ENCODE measurements around the gene LAMB3.
A peak's percentile ranks its signal among the peaks of the same experiment; 100 is the strongest.
"Not testable (repeated sequence)": the region's sequence is repeated elsewhere in the genome, so short reads cannot be mapped to it uniquely, and the experiment has no call there.

The LAMB3 gene

GRCh38 chr1:209652121-209652735, at the start of gene LAMB3:
TSS of gene LAMB3 (minus strand) at chr1:209652425. CDS start at chr1:209650944, 1,481 bp downstream.
- DNase-seq, result no peak

DNA sequence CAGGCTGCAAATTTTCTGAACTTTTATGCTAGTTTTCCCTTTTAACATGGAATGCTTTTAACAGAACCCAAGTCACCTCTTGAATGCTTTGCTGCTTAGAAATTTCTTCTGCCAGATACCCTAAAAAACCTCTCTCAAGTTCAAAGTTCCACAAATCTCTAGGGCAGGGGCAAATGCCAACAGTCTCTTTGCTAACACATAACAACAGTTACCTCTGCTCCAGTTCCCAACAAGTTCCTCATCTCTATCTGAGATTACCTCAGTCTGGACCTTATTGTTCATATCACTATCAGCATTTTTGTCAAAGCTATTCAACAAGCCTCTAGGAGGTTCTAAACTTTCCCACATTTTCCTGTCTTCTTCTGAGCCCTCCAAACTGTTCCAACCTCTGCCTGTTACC, 48.5 kb upstream of the LAMB3 start:
- DNase-seq, result not testable (repeated sequence)

- no peak for DNase-seq
Measured at GRCh38 chr1:209697126-209697525, 44.9 kb upstream of the LAMB3 start.

GRCh38 chr1:209696673-209697072, 44.4 kb upstream of the LAMB3 start:
- DNase-seq, result no peak

GRCh38 chr1:209692745-209693504, 40.7 kb upstream of the LAMB3 start:
- peak; percentile 70 for DNase-seq

- no peak for DNase-seq
Measured at GRCh38 chr1:209692296-209692695, 40.1 kb upstream of the LAMB3 start.

DNA sequence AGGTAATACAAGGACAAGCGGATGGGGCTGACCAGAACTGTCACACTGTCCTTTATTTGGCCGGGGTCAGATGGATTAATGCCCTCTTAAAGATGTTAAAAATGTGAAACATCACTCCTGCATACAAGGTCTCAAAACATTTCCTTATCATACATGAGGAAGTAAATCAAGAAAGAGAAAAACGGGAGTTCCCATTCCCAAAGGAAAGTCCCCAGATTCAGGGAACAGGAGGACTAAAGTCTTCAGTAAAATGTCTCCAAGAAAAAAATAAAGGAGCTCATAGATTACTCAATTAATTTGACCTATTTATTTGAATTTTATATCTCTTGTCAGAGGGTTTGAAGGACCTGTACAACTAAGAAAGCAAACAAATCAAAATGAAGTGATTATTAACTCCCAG, 39.0 kb upstream of the LAMB3 start:
- no peak for DNase-seq

- DNase-seq, result no peak
Measured at GRCh38 chr1:209689477-209689876, 37.3 kb upstream of the LAMB3 start.

DNA sequence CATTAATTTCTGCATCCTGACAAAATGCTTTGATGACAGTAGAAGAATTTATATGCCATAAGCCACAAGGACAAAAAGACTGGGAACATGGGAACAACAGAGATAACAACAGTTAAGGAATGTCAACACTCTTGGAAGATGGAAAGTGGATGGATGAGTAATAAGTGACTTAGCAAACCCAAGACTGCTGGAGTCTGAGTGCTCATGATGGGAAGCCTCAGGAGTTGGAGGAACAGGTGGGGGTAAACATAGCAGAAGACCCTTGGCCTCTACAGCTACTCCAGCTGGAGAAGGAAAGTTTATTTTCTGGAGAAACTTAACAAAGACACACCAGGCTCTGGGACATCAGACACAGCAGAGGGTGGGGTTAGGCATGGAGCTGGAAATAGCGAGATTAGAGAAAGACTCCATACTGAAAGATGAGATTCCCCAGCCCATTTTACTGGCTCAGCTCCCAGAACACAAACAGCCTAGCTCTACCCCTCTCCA, 36.6 kb upstream of the LAMB3 start:
- no peak for DNase-seq

DNA sequence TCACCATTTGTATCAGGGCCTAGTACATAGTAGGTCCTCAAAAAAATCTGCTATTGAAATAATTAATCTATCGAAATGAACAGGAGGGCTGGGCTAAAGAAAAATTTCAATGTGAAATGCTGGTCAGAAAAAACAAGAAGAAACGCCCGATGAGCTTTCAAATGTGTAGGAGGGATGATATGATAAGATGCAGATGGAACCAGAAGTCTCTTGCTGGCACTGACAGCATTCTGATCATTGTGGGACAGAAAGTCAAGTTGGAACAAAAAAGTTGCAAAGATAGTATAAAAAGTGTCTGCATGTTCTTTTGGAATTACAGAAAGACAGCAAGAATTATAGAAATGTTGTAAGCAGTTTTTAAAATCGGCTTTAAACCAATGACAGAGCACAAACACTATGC, 34.1 kb upstream of the LAMB3 start:
- no peak for DNase-seq

DNA sequence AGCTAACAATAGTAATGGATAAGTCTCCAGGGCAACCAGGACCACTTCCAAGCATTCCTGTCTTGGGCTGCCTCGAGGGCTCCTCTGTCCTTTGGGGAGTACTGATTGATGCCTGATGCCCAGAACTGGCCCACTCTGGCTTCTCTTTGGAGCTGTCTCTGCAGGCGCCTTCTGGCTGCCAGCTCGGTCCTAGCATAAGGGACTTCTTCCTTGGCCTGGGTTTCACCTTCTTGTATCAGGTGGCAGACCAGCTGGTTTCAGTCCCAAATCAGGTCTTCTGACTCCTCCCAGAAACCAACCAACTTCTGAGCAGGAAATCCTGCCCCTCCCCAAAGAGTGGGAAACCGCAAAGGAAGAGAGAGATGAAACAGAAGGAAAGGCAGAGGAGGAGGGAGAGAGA, 33.6 kb upstream of the LAMB3 start:
- DNase-seq, result no peak

GRCh38 chr1:209678981-209679539, 26.8 kb upstream of the LAMB3 start:
- DNase-seq, result no peak

- DNase-seq, result peak; percentile 3
Measured at GRCh38 chr1:209675565-209676154, 23.4 kb upstream of the LAMB3 start.

DNA sequence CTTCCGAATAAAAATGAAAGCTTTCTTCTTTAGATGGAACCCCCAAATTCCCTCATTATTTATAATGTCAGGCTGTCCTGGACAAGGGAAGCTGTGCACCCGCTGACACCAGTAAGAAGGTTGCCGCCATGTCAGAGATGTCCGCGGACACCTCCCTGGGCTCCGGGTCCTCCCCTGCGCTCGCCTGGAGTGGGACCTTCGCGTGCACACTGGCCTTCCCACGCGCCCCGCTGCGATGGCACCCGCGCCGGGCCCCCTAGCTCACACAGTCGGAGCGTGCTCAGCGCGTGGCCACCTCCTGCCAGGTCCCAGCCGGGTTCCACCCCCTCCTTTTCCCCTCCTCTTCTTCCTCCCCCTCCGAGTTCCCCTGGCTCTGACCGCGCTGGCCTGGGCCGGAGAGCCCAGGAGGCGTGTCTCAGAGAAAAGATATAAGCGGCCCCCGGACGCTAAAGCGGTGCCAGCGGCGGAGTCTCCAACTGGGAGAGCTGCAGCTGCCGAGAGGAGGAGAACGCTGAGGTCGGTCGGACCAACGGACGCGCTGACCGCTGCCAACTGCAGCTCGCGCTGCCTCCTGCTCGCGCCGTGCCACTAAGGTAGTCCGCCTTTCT, 22.8 kb upstream of the LAMB3 start, which contains the start of gene G0S2:
Gene G0S2, plus strand, starts transcription at position 456 of the 608 bp plus-strand sequence. CDS start 273 bp downstream, outside the sequence.
- peak; percentile 43 for DNase-seq

DNA sequence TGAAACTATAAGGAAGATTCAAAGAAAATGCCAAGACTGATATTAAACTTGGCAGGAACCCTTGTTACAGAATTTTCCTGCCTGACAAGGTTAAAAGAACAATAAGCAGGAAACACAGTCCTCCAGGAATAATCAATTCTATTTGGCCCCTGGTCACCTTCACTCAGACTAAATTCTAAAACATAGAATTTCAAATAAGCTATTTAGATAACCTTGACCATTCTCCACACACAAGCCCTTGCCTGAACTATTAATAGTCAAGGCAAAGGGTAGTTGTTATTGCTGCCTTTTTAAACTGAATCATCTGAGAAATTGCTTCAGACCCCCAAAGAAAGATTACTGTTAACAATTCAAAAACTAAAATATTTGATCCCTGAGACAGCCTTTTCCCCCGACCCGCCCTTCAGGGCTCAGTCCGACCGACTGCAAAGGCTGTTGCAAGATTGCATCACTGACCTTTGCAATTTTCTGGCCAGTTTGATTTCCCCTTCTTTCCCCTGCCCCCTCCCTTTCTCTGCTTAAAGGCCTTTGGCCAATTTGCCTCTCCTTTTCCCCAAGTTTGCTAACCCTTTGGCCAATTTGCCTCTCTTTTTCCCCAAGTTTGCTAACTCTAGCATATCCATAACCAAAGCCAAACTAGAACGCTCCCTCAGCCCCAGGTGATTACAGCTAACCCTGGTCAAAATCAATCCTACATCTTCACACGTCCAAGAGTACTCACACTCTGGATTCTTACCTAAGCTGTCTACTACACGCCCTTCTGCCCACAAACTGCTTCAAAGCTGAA, 21.6 kb upstream of the LAMB3 start:
- DNase-seq, result no peak

- no peak for DNase-seq
Measured at GRCh38 chr1:209672705-209673630, 20.7 kb upstream of the LAMB3 start.

DNA sequence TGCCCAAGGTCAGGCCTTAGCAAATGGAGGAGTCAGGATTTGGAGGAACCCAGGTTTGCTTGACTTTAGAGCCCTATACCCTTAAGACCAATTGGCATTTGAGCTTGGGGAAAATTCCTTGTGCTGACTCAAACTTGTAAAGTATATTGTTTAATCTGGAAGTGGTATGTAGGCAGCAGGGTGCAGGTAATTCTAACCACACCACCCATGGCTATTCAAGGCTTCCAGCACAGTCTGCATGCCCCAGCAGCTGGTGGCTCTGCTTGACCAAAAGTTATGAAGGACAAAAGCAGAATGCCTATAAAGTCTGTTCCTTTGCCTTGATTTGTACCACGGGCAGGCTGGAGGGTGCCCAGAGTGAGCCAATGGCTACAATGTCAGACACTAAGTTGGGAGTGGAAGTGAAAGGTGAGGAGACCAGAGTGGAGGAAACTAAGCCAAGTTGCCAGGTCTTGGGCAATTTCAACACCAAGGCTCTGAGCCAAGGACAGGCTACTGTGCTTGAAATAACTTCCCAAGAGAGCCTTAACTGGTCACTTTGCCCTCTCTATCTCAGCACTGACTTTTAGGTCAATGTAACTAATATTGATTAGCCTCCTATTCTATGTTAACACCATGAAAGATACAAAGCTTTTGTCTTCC, 18.3 kb upstream of the LAMB3 start:
- no peak for DNase-seq

DNA sequence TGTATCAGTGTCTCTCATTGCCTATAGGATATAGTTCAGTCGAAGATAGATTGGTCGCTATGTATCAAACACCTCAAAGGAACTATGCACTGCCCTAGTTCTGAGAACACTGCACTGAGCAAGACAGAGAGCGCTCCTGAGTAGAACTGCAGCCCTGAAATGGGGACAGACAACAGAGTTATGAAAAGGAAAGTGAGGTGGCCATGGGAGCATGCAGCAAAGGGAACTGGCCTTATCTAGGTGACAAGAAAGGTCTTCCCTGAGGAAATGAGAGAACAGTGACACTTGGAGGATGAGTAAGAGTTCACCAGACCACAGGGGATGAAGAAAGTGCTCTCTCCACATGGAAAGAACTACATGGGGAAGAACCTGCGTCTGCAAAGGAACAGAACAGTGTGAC, 15.5 kb upstream of the LAMB3 start:
- no peak for DNase-seq

DNA sequence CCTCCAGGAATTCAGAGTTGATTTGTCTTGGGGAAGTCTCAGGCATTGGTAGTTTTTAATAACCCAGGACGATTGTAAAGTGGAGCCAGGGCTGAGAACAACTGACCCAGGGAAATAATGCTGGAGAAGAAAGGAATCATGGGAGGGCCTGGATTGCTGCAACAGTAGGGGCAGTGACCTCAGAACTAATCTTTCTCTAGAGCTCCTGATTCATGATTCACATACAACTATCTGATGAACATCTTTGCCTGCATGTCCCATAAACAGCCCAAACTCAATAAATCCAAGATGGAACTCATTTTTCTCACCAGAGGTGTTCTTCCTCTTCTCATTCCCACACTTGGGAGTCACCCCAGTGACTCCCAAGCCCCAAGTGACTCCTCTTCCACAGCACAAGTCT, 14.9 kb upstream of the LAMB3 start:
- no peak for DNase-seq

DNA sequence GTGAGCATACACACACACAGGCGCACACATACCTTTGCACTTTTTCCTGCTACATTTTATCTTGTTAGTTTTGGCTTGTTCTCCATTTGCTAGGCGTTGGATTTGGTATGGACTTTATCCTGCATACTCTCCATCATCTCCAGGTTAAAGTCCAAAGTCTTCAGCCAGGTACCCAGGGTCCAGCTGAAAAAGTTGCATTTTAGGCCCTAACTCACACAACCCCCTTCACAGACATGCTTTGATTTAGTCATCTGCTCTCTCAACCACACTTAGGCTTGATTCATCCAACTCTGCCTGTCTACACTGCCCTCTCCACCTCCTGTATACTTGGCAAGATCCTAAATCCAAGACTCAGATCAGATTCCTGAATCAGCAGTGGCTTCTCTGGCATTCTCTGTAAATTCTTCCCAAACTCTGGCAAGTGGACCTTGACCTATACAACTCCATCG, 10.7 kb upstream of the LAMB3 start:
- no peak for DNase-seq

DNA sequence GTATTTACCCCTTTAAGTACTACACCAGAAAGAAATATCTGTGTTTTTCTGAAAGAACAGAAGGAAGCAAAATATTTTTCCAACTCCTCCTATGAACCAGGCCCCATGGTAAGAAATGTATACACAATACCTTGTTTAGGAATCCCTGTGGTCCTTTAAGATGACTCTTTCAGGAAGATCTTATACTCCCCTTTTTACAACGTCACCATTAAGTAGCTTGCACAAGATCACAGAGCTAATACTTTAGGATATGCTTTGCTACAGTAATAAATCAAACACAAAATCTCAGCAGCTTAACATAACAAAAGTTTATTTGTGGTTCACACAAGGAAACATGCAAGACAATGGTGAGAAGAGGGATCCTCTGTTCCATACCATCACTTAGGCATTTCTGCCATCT, 8.8 kb upstream of the LAMB3 start:
- DNase-seq, result no peak

All from stimulated activated CD4-positive, alpha-beta T cell treated with anti-CD3 and anti-CD28 coated beads, Interleukin-12 subunit alpha, Interleukin-12 subunit beta, amount 100 ng/mL, for 4 hours (primary cell).